ENCODE measurements around the gene NEAT1. TPM values are rescaled to one million over a fixed set of nuclear protein-coding genes. Genes with fewer than 3 reads are reported as not detected.

The NEAT1 gene
- total RNA-seq, 1 experiment from 2014 or later, result 74.7 TPM

GRCh38 chr11:65384301-65384889 lies 38.2 kb upstream of the NEAT1 start:
- no peak for DNase-seq

GRCh38 chr11:65386307-65387140 lies 36.1 kb upstream of the NEAT1 start, which contains the start of gene FRMD8:
FRMD8 (plus strand) TSS chr11:65386637; CDS start chr11:65387037, 400 bp downstream.
- Histone ChIP-seq H3K9me2 (replicated peaks; ENCODE audit: insufficient read depth, low read length) (no peaks in the 10 kb centered on the region), H3K4me1 (ENCODE audit: low read length) (peaks cover 46% of the 10 kb centered on the region), H3K27ac (ENCODE audit: low read length) (peak within 1 kb of the TSS; percentile 71), H4K20me1 (ENCODE audit: insufficient read depth, low read depth, low read length) (no peaks in the 10 kb centered on the region), H3K4me2 (ENCODE audit: low read depth, low read length, poor library complexity, severe bottlenecking) (peak within 1 kb of the TSS; percentile 100), H2AFZ (ENCODE audit: low read length) (peak within 1 kb of the TSS; percentile 59; the same call in 1 of the 2 replicates), H3K36me3 (ENCODE audit: insufficient read depth, low read length) (0 out of 2 replicates have a peak, but pooled peaks cover 3% of the 10 kb centered on the region), H3K9ac (ENCODE audit: low read length) (peak within 1 kb of the TSS; percentile 97), H3K79me2 (ENCODE audit: low read length) (peaks cover 30% of the 10 kb centered on the region), H3K27me3 (ENCODE audit: low read length) (no peaks in the 10 kb centered on the region), H3K4me3 (ENCODE audit: low read length) (peak within 1 kb of the TSS; percentile 98), H3K9me3 (ENCODE audit: low read length) (no peaks in the 10 kb centered on the region)
- peak; percentile 92 for DNase-seq

More at GRCh38 chr11:65384301-65384889, 38.2 kb upstream of the NEAT1 start:
- Histone ChIP-seq H3K9me3 (ENCODE audit: low read length) (no peaks in the 10 kb centered on the region), H3K9ac (ENCODE audit: low read length) (no peak overlapping the region), H3K9me2 (replicated peaks; ENCODE audit: insufficient read depth, low read length) (no peaks in the 10 kb centered on the region), H3K4me1 (ENCODE audit: low read length) (peaks cover 55% of the 10 kb centered on the region), H3K36me3 (ENCODE audit: insufficient read depth, low read length) (0 out of 2 replicates have a peak, but pooled peaks cover 3% of the 10 kb centered on the region), H4K20me1 (ENCODE audit: insufficient read depth, low read depth, low read length) (no peaks in the 10 kb centered on the region), H3K4me3 (ENCODE audit: low read length) (no peak overlapping the region), H3K27me3 (ENCODE audit: low read length) (no peaks in the 10 kb centered on the region), H3K79me2 (ENCODE audit: low read length) (peaks cover 26% of the 10 kb centered on the region), H2AFZ (ENCODE audit: low read length) (no peak overlapping the region), H3K27ac (ENCODE audit: low read length) (no peak overlapping the region), H3K4me2 (ENCODE audit: low read depth, low read length, poor library complexity, severe bottlenecking) (no peak overlapping the region)

- Histone ChIP-seq H3K9me2 (replicated peaks; ENCODE audit: insufficient read depth, low read length) (no peaks in the 10 kb centered on the region), H4K20me1 (ENCODE audit: insufficient read depth, low read depth, low read length) (no peaks in the 10 kb centered on the region), H3K27ac (ENCODE audit: low read length) (no peak overlapping the region), H3K9me3 (ENCODE audit: low read length) (no peaks in the 10 kb centered on the region), H3K36me3 (ENCODE audit: insufficient read depth, low read length) (0 out of 2 replicates have a peak, but pooled peaks cover 3% of the 10 kb centered on the region), H3K4me1 (ENCODE audit: low read length) (peaks cover 29% of the 10 kb centered on the region), H3K9ac (ENCODE audit: low read length) (peak overlapping the region; percentile 42), H3K27me3 (ENCODE audit: low read length) (no peaks in the 10 kb centered on the region), H3K4me3 (ENCODE audit: low read length) (no peak overlapping the region), H2AFZ (ENCODE audit: low read length) (no peak overlapping the region), H3K79me2 (ENCODE audit: low read length) (peaks cover 30% of the 10 kb centered on the region), H3K4me2 (ENCODE audit: low read depth, low read length, poor library complexity, severe bottlenecking) (peak overlapping the region; percentile 100)
- DNase-seq, result no peak
These were observed 33.9 kb upstream of the NEAT1 start for GRCh38 chr11:65388731-65389130.

- Histone ChIP-seq H3K4me2 (ENCODE audit: low read depth, low read length, poor library complexity, severe bottlenecking) (peak overlapping the region; percentile 100), H3K79me2 (ENCODE audit: low read length) (peaks cover 30% of the 10 kb centered on the region), H2AFZ (ENCODE audit: low read length) (no peak overlapping the region), H3K4me1 (ENCODE audit: low read length) (peaks cover 29% of the 10 kb centered on the region), H3K36me3 (ENCODE audit: insufficient read depth, low read length) (0 out of 2 replicates have a peak, but pooled peaks cover 3% of the 10 kb centered on the region), H3K9me2 (replicated peaks; ENCODE audit: insufficient read depth, low read length) (no peaks in the 10 kb centered on the region), H4K20me1 (ENCODE audit: insufficient read depth, low read depth, low read length) (no peaks in the 10 kb centered on the region), H3K9ac (ENCODE audit: low read length) (no peak overlapping the region), H3K9me3 (ENCODE audit: low read length) (no peaks in the 10 kb centered on the region), H3K27me3 (ENCODE audit: low read length) (no peaks in the 10 kb centered on the region), H3K4me3 (ENCODE audit: low read length) (no peak overlapping the region), H3K27ac (ENCODE audit: low read length) (no peak overlapping the region)
- DNase-seq, result no peak
These were observed 33.2 kb upstream of the NEAT1 start for GRCh38 chr11:65389294-65389980.

GRCh38 chr11:65390099-65390941 lies 32.3 kb upstream of the NEAT1 start:
- Histone ChIP-seq H2AFZ (ENCODE audit: low read length) (no peak overlapping the region), H3K4me1 (ENCODE audit: low read length) (peaks cover 29% of the 10 kb centered on the region), H3K9me2 (replicated peaks; ENCODE audit: insufficient read depth, low read length) (no peaks in the 10 kb centered on the region), H4K20me1 (ENCODE audit: insufficient read depth, low read depth, low read length) (no peaks in the 10 kb centered on the region), H3K27me3 (ENCODE audit: low read length) (no peaks in the 10 kb centered on the region), H3K36me3 (ENCODE audit: insufficient read depth, low read length) (0 out of 2 replicates have a peak, but pooled peaks cover 3% of the 10 kb centered on the region), H3K27ac (ENCODE audit: low read length) (no peak overlapping the region), H3K4me3 (ENCODE audit: low read length) (no peak overlapping the region), H3K9ac (ENCODE audit: low read length) (no peak overlapping the region), H3K79me2 (ENCODE audit: low read length) (peaks cover 30% of the 10 kb centered on the region), H3K4me2 (ENCODE audit: low read depth, low read length, poor library complexity, severe bottlenecking) (no peak overlapping the region), H3K9me3 (ENCODE audit: low read length) (no peaks in the 10 kb centered on the region)
- DNase-seq, result no peak

GRCh38 chr11:65390996-65391395 lies 31.6 kb upstream of the NEAT1 start:
- Histone ChIP-seq H3K27ac (ENCODE audit: low read length) (no peak overlapping the region), H3K9me2 (replicated peaks; ENCODE audit: insufficient read depth, low read length) (no peaks in the 10 kb centered on the region), H3K79me2 (ENCODE audit: low read length) (peaks cover 30% of the 10 kb centered on the region), H3K36me3 (ENCODE audit: insufficient read depth, low read length) (0 out of 2 replicates have a peak, but pooled peaks cover 3% of the 10 kb centered on the region), H3K9me3 (ENCODE audit: low read length) (no peaks in the 10 kb centered on the region), H2AFZ (ENCODE audit: low read length) (no peak overlapping the region), H3K9ac (ENCODE audit: low read length) (no peak overlapping the region), H3K27me3 (ENCODE audit: low read length) (no peaks in the 10 kb centered on the region), H3K4me1 (ENCODE audit: low read length) (peaks cover 27% of the 10 kb centered on the region), H3K4me3 (ENCODE audit: low read length) (no peak overlapping the region), H3K4me2 (ENCODE audit: low read depth, low read length, poor library complexity, severe bottlenecking) (no peak overlapping the region), H4K20me1 (ENCODE audit: insufficient read depth, low read depth, low read length) (no peaks in the 10 kb centered on the region)
- no peak for DNase-seq

- Histone ChIP-seq H3K27ac (ENCODE audit: low read length) (no peak overlapping the region), H3K4me3 (ENCODE audit: low read length) (no peak overlapping the region), H2AFZ (ENCODE audit: low read length) (no peak overlapping the region), H3K9me2 (replicated peaks; ENCODE audit: insufficient read depth, low read length) (no peaks in the 10 kb centered on the region), H4K20me1 (ENCODE audit: insufficient read depth, low read depth, low read length) (no peaks in the 10 kb centered on the region), H3K4me2 (ENCODE audit: low read depth, low read length, poor library complexity, severe bottlenecking) (no peak overlapping the region), H3K9me3 (ENCODE audit: low read length) (no peaks in the 10 kb centered on the region), H3K36me3 (ENCODE audit: insufficient read depth, low read length) (0 out of 2 replicates have a peak, but pooled peaks cover 3% of the 10 kb centered on the region), H3K27me3 (ENCODE audit: low read length) (no peaks in the 10 kb centered on the region), H3K4me1 (ENCODE audit: low read length) (peaks cover 18% of the 10 kb centered on the region), H3K79me2 (ENCODE audit: low read length) (peaks cover 22% of the 10 kb centered on the region), H3K9ac (ENCODE audit: low read length) (no peak overlapping the region)
- DNase-seq, result no peak
These were observed 30.3 kb upstream of the NEAT1 start for GRCh38 chr11:65392186-65392829.
